CD14-positive monocyte (primary cell): ENCODE results near the gene PDLIM5. TPM values are rescaled to one million over a fixed set of nuclear protein-coding genes. Genes with fewer than 3 reads are reported as not detected.

Experiments
- DNase-seq, 3 donors: peaks; one replicate each; pipeline ENCODE4 v3.0.0-alpha.2; 2011 to 2022
- H2AFZ ChIP-seq: 2 replicates; pipeline ENCODE4 v1.6.0; 2012; ENCODE audit warnings: mild to moderate bottlenecking, low read depth, low read length, inconsistent platforms; ENCODE audit not compliant: insufficient read depth, poor library complexity, severe bottlenecking
- H3K27ac ChIP-seq, 2 donors: 1 replicate in 1 of 2; 2 replicates in 1 of 2; pipeline ENCODE4 v1.5.1; 2012 to 2013; ENCODE audit warnings: low read length in 2 of 2, control low read depth in 1 of 2, inconsistent platforms in 1 of 2, low read depth in 1 of 2, mild to moderate bottlenecking in 1 of 2
- H3K27me3 ChIP-seq, 2 donors: one replicate each; pipeline versions ENCODE4 v1.6.0 to v1.6.1; 2011 to 2013; ENCODE audit warnings: low read length in 2 of 2; ENCODE audit not compliant: control insufficient read depth in 2 of 2, insufficient read depth in 2 of 2
- H3K36me3 ChIP-seq, 2 donors: replicated peaks in 1 of 2; 1 replicate in 1 of 2; 2 replicates in 1 of 2; pipeline versions ENCODE4 v1.5.1 to v1.6.1; 2012 to 2013; ENCODE audit warnings: low read length in 2 of 2, control low read depth in 1 of 2, inconsistent platforms in 1 of 2, mild to moderate bottlenecking in 1 of 2; ENCODE audit not compliant: insufficient read depth in 2 of 2, control insufficient read depth in 1 of 2
- H3K4me1 ChIP-seq, 2 donors: 1 replicate in 1 of 2; 2 replicates in 1 of 2; pipeline versions ENCODE4 v1.5.1 to v1.6.1; 2012 to 2013; ENCODE audit warnings: low read length in 2 of 2, control low read depth in 1 of 2, inconsistent platforms in 1 of 2, mild to moderate bottlenecking in 1 of 2, moderate library complexity in 1 of 2; ENCODE audit not compliant: insufficient read depth in 2 of 2, control insufficient read depth in 1 of 2
- H3K4me2 ChIP-seq: replicated peaks from 2 replicates; pipeline ENCODE3; 2012; ENCODE audit warnings: low read length, moderate library complexity, mild to moderate bottlenecking; ENCODE audit not compliant: poor library complexity, severe bottlenecking; ENCODE audit errors: extremely low read depth
- H3K4me3 ChIP-seq, 3 experiments: fragments of 200-600 bp in 1 of 3; sonication (generic) in 1 of 3; replicated peaks in 1 of 3; 1 replicate in 2 of 3; 2 replicates in 1 of 3; pipeline ENCODE4 v1.5.1; 2011 to 2013; ENCODE audit warnings: low read length in 3 of 3, mild to moderate bottlenecking in 3 of 3, control low read depth in 2 of 3, low read depth in 2 of 3, inconsistent platforms in 1 of 3, moderate library complexity in 1 of 3
- H3K79me2 ChIP-seq: 2 replicates; pipeline ENCODE4 v1.6.0; 2012; ENCODE audit warnings: mild to moderate bottlenecking, control low read depth, inconsistent platforms, low read length, moderate library complexity; ENCODE audit not compliant: insufficient read depth
- H3K9ac ChIP-seq: 2 replicates; pipeline ENCODE4 v1.6.0; 2017; ENCODE audit warnings: low read length, mild to moderate bottlenecking; ENCODE audit not compliant: insufficient read depth, poor library complexity, severe bottlenecking
- H3K9me3 ChIP-seq, 2 donors: replicated peaks in 1 of 2; 1 replicate in 1 of 2; 2 replicates in 1 of 2; pipeline versions ENCODE4 v1.5.1 to v1.6.1; 2012 to 2013; ENCODE audit warnings: low read length in 2 of 2, control low read depth in 1 of 2; ENCODE audit not compliant: control insufficient read depth in 1 of 2, insufficient read depth in 1 of 2
- H4K20me1 ChIP-seq: 2 replicates; pipeline ENCODE4 v1.6.0; 2012; ENCODE audit warnings: mild to moderate bottlenecking, low read length, control low read depth, moderate library complexity; ENCODE audit not compliant: insufficient read depth
- H3K27ac Mint-ChIP-seq, 7 donors: one replicate each; pipeline ENCODE4 v1.8.0; 2020; ENCODE audit warnings: mild to moderate bottlenecking in 7 of 7, mixed read lengths in 7 of 7, moderate library complexity in 6 of 7, inconsistent platforms in 2 of 7
- H3K27me3 Mint-ChIP-seq, 3 donors: one replicate each; pipeline ENCODE4 v1.8.0; 2021 to 2022; ENCODE audit warnings: low read depth in 3 of 3, mild to moderate bottlenecking in 3 of 3, mixed read lengths in 3 of 3, moderate library complexity in 3 of 3, inconsistent platforms in 1 of 3
- H3K36me3 Mint-ChIP-seq, 2 donors: one replicate each; pipeline ENCODE4 v1.8.0; 2020; ENCODE audit warnings: mixed read lengths in 2 of 2, inconsistent platforms in 1 of 2, mild to moderate bottlenecking in 1 of 2
- H3K4me1 Mint-ChIP-seq: one replicate; pipeline ENCODE4 v1.8.0; 2020; ENCODE audit warnings: mild to moderate bottlenecking, mixed read lengths
- H3K4me3 Mint-ChIP-seq, 2 donors: one replicate each; pipeline ENCODE4 v1.8.0; 2020; ENCODE audit warnings: mild to moderate bottlenecking in 2 of 2, mixed read lengths in 2 of 2, moderate library complexity in 1 of 2
- H3K9me3 Mint-ChIP-seq, 7 donors: one replicate each; pipeline ENCODE4 v1.8.0; 2020 to 2022; ENCODE audit warnings: mixed read lengths in 7 of 7, mild to moderate bottlenecking in 6 of 7, moderate library complexity in 6 of 7, inconsistent platforms in 2 of 7
- CTCF ChIP-seq: fragments of 200-600 bp; IDR thresholded peaks from one replicate; pipeline ENCODE4 v1.8.0; 2022; ENCODE audit warnings: antibody characterized with exemption, mild to moderate bottlenecking
- WGBS: methylation state at CpG from one replicate; pipeline ENCODE4 v1.1.5; 2013; ENCODE audit warnings: missing lambda C conversion rate; ENCODE audit not compliant: insufficient coverage; 5-methylcytosine and 5-hydroxymethylcytosine counted together
- intact Hi-C, 2 donors: fragments of 100-400 bp; cut with micrococcal nuclease; formaldehyde crosslinking; loops; one replicate each; pipeline versions ENCODE4 v1.15.0 to v1.15.1; 2023
- polyA plus RNA-seq, 3 donors: library from polyadenylated mRNA; depleted of rRNA in 1 of 3; unstranded in 2 of 3; stranded (reverse) in 1 of 3; fragments of 300-500 nt in 2 of 3; fragments of >200 nt in 1 of 3; fragmentation: Illumina TruSeq in 2 of 3; gene quantifications; 1 replicate in 2 of 3; 2 replicates in 1 of 3; pipeline ENCODE4 v1.2.3, GENCODE V29; 2012 to 2021

PDLIM5 gene
- polyA plus RNA-seq, 3 donors = 75.3 to 105 (median 80.9) TPM

- Histone ChIP-seq H3K4me2 (no peak overlapping the region), H3K4me1 (no peaks in the 10 kb centered on the region), H3K36me3 (peaks cover 1 to 2% of the 10 kb centered on the region in 2 donors), H3K9me3 (no peaks in the 10 kb centered on the region), H3K27me3 (no peaks in the 10 kb centered on the region), H2AFZ (no peak overlapping the region), H3K79me2 (no peaks in the 10 kb centered on the region), H3K4me3 (no peak overlapping the region), H4K20me1 (peaks cover 28% of the 10 kb centered on the region), H3K27ac (no peak overlapping the region), H3K9ac (no peak overlapping the region)
- no peaks in the 10 kb centered on the region for H3K27me3 Mint-ChIP-seq
- H3K4me3 Mint-ChIP-seq = no peak overlapping the region
- peaks cover 5 to 16% of the 10 kb centered on the region in 2 donors for H3K36me3 Mint-ChIP-seq
- H3K4me1 Mint-ChIP-seq = peaks cover 9% of the 10 kb centered on the region
- TF ChIP-seq CTCF = no peak
- intact Hi-C loops = no loop called here
- WGBS = no CpG with 5 or more reads among the region's 1 CpG
- peaks cover 0 to 2% (median 0%) of the 10 kb centered on the region in 7 donors for H3K9me3 Mint-ChIP-seq
- no peak for DNase-seq
- H3K27ac Mint-ChIP-seq = no peak overlapping the region
Measured at GRCh38 chr4:94570558-94570957, 118.8 kb downstream of the PDLIM5 start.

DNA sequence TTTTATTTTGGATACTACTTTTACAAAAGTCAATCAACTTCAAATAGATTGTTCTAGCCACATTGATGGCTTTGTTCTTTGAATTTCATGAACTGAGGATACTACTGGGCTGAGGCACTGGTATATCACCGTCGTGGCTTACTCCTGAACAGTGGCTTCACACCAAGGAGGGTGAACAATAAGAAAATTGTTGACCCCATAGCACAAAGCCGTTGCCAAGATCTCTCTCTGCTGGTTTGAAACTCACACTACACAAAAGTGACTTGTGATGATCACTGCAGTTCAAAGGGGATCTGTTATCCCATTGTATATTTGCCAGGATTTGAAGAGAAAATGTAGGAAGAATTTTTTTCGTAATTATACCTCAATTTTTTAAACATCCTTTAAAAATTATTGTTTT, 119.6 kb downstream of the PDLIM5 start:
- no peaks in the 10 kb centered on the region for H3K27me3 ChIP-seq
- peaks cover 9% of the 10 kb centered on the region for H3K4me1 Mint-ChIP-seq
- peaks cover 13 to 24% of the 10 kb centered on the region in 2 donors for H3K36me3 Mint-ChIP-seq
- H3K4me2 ChIP-seq = no peak overlapping the region
- intact Hi-C loops = no loop called here
- WGBS = 100% methylated on average over 2 of the region's 4 CpGs
- peaks cover 7 to 10% of the 10 kb centered on the region in 2 donors for H3K36me3 ChIP-seq
- no peaks in the 10 kb centered on the region for H3K4me1 ChIP-seq
- H3K4me3 ChIP-seq = no peak overlapping the region
- H3K9ac ChIP-seq = no peak overlapping the region
- H3K27me3 Mint-ChIP-seq = no peaks in the 10 kb centered on the region
- H4K20me1 ChIP-seq = peaks cover 28% of the 10 kb centered on the region
- no peak for DNase-seq
- H3K79me2 ChIP-seq = no peaks in the 10 kb centered on the region
- no peak overlapping the region for H3K27ac ChIP-seq
- no peak for TF ChIP-seq CTCF
- no peak overlapping the region for H2AFZ ChIP-seq
- no peaks in the 10 kb centered on the region for H3K9me3 ChIP-seq
- no peak overlapping the region for H3K4me3 Mint-ChIP-seq
- no peak overlapping the region for H3K27ac Mint-ChIP-seq
- H3K9me3 Mint-ChIP-seq = peaks cover 0 to 2% (median 0%) of the 10 kb centered on the region in 7 donors
